Stimulated activated CD8-positive, alpha-beta memory T cell treated with anti-CD3 and anti-CD28 coated beads, Interleukin-12 subunit alpha, Interleukin-12 subunit beta, amount 100 ng/mL, for 4 hours (primary cell): ENCODE results near the gene CARMIL1.

ENCODE experiments used
- DNase-seq: peaks from one replicate; pipeline ENCODE4 v3.0.0-alpha.2; 2020; ENCODE audit warnings: low read depth

CARMIL1 gene

DNA sequence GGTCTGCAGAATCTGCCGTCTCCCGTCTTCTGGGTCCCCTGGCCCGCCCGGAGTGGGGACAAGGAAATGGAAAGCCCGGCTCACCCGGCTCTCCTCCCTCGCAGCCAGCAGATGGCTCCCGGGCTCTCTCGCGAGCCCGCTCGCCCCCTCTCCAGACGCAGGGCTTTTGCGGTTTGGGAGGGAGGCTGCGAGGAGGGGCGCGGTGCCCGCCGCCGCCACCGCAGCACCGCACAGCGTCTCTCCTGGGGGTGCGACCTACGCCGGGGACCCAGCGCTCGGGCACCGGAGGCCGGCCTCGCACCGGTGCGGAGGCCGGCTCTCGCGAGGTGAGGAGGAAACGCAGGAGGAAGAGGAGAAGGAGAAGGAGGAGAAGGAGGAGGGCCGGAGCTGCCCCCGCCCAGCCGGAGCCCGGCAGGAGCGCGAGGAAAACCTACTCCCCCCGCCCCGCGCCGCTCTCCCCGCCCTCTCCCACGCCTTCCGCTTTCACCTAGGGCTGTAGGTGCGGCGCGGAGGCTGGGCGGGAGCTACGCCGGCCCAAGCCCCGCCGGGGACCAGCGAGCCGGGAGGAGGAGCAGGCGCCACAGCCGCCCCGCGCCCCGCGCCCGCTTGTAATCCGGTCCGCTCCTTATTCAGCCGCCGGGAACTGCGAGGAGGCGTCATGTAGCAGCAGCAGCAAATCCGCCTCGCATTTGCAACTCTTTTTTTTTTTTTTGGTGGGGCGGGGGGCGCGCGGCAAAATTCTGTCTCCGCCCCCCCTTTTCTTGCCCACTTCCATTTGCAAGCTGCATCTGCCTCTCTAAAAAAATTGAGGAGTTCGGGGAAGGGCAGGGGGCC is at the start of gene CARMIL1:
Gene CARMIL1, plus strand, starts transcription at position 461 of the 834 bp plus-strand sequence. CDS start 422 bp downstream, outside the sequence.
- peak; percentile 50 for DNase-seq

DNA sequence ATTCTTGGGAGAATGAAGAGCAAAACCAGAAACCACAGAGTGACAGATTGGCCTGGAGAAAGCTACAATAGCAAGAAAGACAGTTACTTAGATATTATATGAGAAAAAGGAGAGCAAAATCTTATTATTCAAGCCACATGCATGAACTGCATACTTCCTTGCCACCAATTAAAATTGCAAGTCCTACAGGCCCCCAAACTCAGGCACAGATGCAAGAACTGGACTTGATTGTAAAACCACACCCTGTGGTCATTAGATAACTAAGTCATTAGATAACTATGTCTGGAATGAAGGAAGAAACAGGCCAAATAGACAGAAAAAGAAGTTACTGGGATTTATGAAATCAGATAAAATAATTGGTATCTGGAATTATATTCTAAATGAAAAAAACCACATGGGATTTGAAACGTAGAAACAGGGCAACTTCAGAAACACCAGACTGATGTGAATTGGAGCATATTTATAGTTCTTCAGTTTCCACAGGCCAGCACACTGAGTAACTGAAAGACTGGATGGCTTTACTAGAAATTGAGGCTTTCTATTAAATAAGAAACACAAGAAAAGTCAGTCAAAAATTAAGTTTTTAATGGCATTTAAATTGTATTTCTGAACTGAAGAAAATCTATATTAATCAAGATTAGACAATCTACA is 49.4 kb upstream of the CARMIL1 start:
- DNase-seq: no peak

DNA sequence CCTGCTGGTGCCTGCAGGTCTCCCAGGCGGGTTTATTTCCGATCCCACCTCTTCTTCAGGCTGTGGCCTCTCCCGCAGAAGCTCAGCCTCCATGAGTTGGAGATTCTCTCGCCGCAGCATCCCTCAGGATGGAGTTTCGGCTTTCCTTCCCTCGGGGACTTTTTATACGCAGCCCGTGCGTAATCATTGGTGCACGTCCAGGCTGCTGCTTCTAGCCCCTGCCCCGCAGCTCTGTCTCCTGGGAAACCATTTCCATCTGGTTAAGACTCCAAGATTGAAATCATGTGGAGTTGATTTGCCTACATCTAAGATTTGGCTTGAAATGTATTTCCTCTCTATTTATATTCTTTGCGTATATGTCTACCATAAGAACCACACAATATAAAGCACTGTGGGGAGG is 46.7 kb upstream of the CARMIL1 start:
- DNase-seq: no peak

DNA sequence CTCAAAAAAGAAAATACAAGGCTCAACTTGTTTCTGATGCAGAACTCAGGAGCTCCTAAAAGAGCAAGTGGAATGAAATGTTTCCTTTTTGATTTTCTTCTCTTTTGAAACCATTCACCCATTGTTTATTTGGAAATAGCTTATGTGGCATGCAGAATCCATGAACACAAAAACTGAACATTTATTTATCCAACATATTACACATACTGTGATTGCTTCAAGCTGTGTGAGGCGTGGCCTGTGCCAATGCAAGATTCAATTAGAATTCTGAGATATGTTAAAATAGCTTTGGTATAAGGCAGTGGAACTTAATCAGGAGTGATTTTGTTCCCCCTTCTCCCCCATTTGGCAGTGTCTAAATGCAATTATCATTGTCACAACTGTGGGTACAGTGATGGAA is 45.9 kb upstream of the CARMIL1 start:
- DNase-seq: no peak

DNA sequence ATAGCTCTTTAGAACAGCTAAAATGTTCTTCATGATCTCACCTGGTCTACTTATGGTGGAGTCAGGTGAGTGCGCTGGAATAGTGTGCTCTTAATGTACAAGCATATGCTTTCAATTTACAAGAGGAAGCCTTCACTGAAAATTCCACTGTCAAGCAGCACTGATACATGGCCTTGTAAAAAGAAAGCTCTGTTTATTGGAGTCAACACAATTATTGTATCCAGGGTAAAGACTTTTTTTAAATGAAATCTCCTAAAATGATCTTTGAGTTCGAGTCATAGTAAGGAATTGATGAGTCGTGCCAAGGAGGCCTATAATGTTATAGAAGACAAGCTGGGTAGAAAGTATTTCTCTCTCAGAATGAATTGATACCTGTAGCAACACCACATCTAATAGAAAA is 41.6 kb upstream of the CARMIL1 start:
- DNase-seq: no peak

DNA sequence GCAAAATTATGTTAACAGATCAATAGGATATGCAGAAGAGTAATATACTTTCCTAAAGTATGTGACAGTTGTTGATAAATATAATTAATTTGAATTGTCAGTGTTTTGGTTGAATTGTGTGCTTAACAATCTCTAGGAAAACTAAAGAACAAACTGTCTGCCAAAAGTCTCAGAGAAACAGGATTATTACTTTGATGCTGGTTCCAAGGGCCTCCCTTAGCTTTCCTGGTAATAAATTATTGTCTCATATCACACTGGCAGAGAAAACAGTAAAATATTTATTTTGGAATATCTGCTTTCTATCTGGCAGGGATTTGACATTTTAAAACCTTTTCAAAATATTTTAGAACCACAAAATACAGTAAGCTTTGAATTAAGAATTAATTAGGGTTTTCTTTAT is 40.1 kb upstream of the CARMIL1 start:
- no peak for DNase-seq

DNA sequence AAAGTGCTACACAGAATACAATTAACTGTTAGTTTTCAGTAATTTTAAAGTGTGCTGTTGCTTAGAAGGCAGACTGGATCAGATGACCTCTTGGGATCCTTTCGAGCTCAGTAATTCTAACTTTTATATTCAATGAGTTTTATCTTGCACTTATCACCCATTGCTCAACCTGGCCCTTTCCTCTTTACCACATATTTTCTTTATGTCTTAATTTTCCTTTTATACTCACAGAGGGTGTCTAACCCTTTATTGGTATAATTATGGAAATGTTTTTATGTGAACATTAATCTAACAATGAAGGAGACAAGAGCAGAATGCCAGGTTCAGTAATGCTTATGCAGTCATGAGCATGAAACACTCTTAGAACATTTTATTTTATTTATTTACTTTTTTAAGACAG is 39.7 kb upstream of the CARMIL1 start:
- DNase-seq: no peak

DNA sequence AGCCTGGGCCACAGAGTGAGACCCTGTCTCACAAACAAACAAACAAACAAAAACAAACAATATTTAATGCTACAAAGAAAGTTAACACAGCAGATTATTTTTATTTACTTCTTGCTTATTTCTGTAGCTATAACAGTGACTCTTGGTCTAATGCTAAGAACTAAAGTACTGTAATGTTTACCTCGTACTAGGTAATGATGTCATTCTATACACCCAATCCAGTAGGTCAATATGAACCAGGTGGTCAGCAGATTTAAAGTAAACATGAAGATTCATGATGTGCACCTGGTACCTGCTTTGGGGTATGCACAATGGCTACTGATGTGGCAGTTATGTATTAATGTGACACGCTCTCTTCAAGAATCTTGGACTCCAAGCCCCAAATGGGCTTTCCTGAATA is 36.6 kb upstream of the CARMIL1 start:
- DNase-seq: no peak

DNA sequence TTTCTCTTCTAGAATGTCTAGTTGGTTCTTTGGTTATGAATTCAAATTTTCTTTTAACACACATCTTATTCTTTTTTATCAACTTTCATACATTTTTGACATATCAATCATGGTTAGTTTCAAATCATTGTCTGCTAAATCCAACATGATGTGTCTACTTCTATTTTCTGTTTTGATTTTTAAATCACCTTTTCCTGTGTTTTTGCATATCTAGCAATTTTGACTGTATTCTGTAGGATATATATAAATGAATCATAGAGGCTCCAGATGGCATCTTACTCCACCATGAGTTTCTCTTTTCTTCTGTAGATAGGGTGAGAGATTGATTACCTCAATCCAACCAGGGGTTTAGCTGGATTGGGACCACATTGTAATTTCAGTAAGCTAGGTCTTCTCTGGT is 34.3 kb upstream of the CARMIL1 start:
- no peak for DNase-seq

DNA sequence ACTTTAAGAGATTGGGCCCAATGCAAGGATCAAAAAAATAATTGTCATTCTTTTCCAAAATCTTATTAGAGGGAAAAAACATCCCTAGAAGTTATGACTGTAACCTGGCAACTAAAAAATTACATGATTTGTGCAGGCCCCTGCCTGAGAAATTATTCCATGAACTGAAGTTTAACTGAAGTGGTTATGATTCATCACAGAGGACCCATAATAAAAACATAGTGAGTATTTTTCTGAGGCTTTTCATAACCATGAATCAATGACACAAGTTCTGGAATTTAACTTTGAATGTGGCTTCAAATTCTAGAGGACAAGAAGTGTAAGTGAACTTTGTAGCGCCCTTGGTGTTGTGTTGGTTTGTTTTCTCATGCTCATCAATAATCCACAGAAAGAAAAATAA is 31.1 kb upstream of the CARMIL1 start:
- no peak for DNase-seq

DNA sequence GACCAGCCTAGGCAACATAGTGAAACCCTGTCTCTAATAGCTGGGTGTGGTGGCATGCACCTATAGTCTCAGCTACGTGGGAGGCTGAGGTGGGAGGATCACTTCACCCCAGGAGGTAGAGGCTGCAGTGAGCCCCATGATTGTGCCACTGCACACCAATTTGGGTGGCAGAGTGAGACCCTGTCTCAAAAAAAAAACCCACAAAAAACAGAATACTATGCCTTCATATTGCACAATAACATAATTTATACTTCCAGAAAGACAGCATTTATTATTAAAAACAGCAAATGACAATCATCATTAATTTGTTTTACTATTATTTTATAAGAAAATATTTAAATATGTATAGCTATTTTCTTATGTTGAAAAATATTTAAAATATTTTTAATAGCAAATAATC is 30.0 kb upstream of the CARMIL1 start:
- no peak for DNase-seq

DNA sequence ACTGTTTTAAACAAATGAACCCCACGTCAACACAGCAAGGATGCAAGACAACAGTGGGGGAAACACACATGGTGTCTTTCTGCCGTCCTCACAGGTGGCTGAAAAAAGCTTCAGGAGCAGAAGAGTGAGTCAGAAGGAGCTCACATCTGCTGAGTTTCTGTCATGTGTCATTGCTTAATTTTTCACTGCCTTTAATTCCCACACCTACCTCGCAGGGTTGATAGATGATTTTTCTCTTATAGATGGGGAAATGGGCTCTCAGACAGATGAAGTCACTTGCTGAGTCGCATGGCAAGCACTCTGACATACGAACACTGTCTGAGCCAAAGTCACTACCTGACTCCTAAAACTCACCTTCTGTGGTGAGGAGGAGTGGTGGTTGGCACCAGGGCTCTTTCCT is 28.3 kb upstream of the CARMIL1 start:
- no peak for DNase-seq

DNA sequence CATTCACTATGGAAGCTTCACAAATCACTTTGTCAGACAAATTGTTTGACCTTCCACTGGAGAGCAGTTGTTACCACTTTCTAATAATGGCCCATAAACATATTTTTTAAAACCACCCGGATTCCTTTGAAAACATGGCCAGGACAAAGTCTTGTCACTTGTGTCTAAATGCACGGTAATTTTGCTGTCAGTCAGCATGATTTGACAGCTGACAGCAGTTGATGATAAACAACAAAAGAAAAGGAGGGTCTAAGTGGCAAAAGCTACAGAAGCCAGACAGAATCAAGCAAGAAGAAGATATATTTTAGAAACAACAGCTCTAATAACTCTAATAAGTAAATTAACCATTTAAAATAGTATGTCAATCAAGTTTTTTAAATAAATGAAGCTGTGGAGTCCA is 27.7 kb upstream of the CARMIL1 start:
- no peak for DNase-seq

DNA sequence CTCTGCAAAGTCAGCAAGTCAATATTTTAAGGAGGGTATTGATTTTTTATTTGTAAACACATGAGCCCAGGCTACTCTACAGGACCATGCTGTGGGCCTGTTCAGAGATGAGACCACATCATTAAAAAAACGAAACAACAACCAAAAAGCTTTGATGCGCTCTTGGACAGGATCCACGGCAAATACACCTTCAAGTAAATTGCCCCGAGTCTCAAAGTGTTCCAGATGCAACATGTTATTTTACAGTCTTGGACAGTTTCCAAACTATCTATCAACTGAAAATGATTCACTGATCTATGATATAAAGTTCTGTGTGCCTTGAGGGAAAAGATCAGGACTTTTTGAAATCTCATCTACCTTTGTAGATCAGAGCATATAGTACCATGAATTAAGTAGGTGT is 25.8 kb upstream of the CARMIL1 start:
- DNase-seq: no peak

DNA sequence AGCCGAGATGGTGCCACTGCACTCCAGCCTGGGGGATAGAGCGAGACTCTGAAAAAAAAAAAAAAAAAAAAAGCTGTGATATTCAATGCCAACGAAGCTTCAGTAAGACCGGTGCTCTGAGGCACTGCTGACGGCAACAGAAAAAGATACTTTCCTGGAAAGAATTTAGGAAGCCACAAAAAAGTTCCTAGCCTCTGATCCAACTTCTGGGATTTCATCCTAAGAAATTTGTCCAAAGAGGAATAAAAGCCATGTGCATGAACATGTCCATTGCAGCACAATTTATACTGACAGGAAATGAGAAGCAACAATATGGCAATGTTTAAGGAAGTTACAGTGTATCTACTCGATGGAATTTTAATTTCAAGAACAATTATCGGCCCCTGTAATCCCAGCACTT is 24.5 kb upstream of the CARMIL1 start:
- no peak for DNase-seq

DNA sequence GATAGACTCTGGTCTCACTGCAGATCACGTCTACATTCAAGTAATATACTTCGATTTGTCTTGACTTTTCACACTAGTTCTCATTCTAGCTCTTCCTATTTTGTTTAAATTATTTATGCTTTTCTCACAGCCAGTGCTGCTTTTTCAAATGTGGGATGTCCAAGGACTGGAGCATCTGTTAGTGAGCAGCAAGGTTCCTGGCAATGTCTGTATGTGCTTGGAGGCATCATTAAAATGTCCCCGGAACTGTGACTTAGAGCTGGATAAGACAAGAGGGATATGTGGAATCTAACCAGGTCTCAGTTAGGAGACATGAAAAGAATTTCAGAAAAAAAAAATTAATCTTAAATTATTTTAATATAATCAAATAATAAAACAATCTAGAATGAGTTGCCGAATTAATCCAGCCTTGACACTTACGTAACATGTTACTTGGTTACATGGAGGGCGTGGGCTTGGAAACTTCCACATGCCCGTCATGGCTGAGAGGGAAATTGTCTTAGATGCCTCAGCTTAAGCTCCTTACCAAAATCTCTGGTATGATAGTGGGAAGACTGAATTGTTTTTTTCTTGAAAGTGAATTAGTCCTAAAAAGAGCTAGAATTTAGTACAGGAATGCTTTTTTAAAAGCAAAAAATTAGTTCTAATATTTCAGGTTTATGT is 21.4 kb upstream of the CARMIL1 start:
- DNase-seq: no peak

DNA sequence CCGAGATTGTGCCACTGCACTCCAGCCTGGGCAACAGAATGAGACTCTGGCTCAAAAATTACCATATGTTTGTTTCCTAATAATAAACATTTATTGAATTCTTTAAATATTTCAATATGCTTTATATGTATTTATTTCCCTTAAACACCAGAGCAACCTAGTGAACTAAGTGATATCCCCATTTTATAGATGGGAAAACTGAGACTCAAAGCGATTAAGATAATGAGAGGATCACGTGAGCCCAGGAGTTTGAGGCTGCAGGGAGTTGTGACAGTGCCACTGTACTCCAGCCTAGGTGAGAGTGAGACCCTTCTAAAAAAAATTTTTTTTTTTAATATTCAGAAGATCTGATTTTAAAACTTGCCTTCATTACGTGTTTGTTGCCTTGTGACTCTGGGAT is 19.4 kb upstream of the CARMIL1 start:
- DNase-seq: no peak

DNA sequence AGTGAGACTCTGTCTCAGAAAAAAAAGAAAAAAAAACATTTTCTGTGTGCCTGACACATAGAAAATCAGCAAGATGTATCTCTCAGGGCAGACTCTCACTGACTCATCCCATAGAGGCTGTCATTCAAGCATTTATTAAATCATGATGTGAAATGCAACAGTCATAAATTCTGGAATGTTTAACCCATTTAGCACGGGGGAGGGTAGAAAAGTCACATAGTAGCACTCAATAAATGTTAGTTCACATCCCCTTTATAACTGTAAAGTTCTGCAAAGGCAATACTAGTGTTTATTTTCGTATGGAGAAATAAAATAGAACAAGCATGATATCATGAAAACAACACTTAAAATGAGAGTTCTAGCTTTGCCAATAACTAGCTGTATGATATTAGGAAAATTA is 15.5 kb upstream of the CARMIL1 start:
- no peak for DNase-seq

DNA sequence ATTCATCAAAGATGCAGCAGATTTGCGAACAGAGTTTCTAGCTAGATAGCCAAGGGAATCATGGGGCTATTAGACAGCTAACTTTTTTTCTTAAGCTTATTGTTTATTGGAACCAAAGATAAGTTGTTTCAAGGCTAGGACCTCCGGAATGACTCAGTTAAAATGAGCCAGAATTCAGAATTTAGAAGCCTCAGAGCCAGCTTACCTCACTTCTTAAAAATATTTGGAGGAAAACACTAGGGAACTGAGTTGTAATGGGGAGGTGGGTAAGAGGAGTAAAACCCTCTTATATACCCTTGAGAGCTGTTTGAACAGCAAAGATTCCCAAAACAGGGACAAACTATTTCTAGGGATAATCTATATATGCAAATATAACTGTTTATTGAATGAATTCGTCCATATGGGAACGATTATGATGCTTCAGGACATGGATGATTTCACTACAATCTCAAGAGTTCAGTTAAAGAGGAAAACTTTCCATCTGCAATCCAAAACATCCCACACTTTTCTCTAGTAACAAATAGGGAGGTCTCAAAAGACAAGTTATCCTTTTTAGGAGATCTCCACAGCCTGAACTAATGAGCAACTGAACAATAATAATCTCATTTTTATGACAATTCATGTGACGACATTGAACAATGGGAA is 12.6 kb upstream of the CARMIL1 start:
- no peak for DNase-seq

DNA sequence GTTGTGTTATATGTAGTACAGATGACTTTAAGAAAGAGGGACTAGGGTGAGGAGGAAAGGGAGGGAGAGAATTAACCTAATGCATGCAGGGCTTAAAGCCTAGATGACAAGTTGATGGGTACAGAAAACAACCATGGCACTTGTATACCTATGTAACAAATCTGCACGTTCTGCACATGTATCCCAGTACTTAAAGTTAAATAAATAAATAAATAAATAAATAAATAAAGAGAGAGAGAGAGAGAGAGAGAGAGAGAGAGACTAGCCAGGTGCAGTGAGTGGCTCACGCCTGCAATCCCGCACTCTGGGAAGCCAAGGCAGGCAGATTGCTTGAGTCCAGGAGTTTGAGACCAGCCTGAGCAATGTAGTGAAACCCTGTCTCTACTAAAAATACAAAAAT is 11.5 kb upstream of the CARMIL1 start:
- no peak for DNase-seq

DNA sequence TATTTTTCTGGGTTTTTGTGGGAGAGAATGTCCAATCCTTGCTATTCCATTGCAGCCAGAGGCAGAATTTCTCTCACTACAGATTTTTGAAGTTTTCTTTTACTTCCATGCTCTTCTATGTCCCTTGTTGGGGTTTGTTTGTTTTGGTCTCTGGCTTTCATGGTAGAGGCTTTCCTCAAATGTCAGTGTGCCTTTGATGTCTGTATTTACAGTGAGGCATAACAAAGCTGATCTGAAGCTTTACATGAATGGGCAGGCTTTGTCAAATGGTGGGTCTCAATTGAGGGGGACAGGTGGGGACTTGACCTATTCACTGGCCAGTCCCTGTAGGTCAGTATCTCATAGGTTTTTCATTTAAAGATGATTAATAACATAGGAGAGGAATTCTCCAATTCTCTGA is 8.6 kb upstream of the CARMIL1 start:
- no peak for DNase-seq

DNA sequence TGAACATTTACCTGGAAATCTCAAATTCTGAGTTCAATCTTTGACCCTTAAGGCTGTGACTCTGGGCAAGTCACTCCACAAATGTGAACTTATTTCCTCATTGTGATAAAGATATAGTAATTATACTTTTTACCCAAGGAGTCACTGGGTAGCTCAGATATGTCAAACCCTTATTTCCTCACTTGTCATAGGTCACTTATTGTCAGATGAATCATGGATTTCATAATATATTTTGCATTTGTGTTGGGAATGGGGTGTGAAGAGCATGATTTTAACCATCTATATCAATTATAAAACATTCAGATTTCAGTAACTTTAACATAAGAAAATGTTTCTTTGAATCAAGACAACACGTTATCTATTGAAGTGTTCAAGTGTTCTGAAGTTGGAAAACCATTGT is 3.7 kb upstream of the CARMIL1 start:
- DNase-seq: no peak

DNA sequence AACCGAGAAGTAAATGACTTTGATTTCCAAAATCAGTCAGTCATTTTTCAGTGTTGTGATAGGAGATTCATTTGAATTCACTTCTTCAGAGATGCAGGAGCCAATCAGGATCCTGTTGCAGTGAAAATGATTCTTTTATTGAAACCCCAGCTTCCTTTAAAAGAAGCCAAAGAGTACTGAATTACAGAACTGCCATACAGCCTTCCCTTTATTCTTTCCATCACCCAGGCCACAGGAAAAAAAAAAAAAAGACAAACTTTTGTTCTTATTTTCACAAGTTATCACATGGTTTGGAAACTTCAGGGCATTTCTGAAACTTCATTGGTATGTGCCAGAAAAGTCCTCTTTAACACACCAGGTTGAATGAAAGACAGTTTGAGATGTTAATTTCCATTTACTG is 1.8 kb upstream of the CARMIL1 start:
- DNase-seq: no peak
